Smooth muscle cell of the brain vasculature (primary cell): ENCODE data around the gene SEC14L1.

Experiments used
- DNase-seq: peaks from one replicate; pipeline ENCODE4 v3.0.0-alpha.2; 2012; ENCODE audit warnings: low read depth, low spot score

SEC14L1 gene

DNA sequence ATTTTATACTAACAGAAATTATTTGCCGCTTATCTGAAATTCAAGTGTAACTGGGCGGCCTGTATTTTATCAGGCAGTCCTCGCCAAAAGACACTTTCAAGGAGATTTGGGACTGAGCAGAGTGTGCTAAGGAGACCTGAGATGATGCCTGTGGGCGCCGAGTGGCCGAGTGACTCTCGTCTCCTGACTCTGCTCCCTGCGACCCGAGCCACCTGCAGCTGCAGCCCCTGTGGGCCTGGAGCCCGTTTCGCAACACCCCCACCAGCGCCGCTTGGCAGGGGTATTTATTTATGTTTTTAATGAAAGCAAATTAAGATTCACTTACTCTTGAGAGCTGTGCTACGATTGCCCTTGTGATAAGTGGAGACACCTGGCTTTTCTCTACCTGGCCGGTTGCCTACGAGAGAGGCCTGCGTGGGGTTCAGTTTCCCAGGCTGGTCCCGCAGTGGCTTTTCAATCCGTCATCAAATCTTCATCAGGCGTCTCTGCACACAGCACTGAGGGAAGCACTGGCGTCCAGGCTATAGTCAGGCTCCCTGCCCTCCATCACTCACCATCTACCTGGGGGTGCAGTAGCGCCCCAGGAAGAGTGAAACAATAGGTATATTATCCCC is 124.0 kb downstream of the SEC14L1 start:
- no peak for DNase-seq

DNA sequence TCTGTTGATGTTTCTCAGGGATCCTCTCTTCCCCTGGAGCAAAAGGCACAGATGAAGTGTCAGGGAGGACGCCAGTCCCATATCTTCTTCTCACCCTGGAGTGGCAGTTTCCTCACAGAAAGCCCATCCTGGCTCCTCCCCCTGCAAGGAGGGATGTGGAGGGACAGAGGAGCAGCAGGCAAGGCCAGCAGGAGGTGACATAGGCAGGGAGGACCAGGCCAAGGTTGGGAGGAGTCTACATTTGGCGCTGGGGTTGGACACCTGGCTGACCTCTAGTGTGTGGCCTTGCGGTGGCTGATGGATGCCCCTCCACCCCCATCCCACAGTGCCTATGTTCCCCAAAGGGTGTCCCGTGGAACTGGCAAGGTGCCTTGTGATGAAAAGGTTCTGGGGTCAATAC is 125.4 kb downstream of the SEC14L1 start:
- DNase-seq, result no peak
